NCI-H146 treated with DMSO at 0.1 percent for 48 hours (cell line): ENCODE data around the gene SELENOT.

Experiments used
- DNase-seq: peaks from one replicate; lab custom pipeline; 2025; ENCODE audit not compliant: unreplicated experiment; lab: John Stamatoyannopoulos, UW

Gene SELENOT

DNA sequence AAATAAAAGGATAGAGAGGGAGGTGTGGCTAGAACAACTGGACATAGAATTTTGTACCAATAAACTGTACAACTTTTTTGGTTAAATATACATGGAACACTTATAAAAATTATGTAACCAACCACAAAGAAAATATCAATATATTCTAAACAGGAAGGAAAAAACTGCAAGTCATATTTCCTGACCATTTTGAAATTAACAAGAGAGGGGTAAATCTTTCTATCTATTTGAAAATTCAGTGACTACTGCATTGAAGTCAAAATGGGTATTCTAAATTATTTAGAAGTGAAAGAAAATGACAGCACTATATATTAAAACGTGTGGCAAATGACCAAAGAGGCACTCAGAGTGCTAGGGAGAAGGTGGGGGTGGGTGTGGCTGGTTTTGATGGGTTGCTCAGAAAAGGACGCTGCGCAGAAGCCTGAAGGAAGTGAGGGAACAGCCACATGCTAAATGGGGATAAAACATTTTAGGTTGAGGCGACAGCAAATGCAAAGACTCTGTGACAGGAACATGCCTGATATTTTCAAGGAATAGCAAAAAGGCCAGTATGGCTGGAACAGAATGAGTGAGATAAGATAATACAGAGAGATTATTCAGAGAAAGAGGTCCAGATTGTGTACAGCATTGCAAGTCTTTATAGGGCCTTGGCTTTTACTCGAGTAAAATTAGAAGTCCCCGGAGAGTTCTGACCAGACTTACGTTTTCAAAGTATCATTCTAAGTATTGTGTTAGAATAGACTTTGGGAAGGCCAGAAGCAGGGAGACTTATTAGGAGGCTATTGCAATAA, 59.5 kb downstream of the SELENOT start:
- DNase-seq = no peak

DNA sequence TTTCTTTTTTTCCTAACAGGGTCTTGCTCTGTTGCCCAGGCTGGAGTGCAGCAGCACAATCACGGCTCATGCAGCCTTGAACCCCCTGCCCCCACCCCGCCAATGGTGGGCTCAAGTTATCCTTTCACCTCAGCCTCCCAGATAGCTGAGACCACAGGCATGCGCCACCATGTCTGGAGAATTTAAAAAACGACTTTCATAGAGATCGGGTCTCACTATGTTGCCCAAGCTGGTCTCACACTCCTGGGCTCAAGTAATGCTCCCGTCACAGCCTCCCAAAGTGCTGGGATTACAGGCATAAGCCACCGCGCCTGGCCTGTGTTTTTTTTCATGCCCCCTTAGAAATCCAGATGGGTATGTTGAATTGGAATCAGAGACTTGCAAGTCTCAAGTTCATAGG, 60.3 kb downstream of the SELENOT start:
- no peak for DNase-seq

GRCh38 chr3:150666167-150666566, 63.0 kb downstream of the SELENOT start:
- no peak for DNase-seq

GRCh38 chr3:150673966-150674365, 70.8 kb downstream of the SELENOT start:
- no peak for DNase-seq

DNA sequence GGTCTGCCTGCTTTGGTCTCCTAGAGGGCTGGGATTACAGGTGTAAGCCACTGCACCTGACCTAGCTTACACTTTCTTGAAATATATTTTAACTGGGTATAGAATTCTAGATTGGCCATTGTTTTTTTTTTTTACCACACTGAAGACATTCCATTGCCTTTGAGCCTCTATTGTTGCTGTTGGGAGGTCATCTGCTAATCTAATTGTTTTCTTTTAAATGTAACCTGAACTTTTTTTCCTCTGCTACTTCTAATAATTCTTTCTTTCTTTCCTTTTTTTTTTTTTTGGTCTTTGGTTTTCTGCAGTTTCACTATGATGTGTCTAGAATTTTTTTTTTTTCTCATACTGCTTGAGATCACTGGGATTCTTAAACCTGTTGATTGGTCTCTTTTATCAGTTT, 72.5 kb downstream of the SELENOT start:
- DNase-seq = no peak
